Measurements from ENCODE around the gene LGI4. TPM values are rescaled to one million over a fixed set of nuclear protein-coding genes. Genes with fewer than 3 reads are reported as not detected.
A peak's percentile ranks its signal among the peaks of the same experiment; 100 is the strongest.
"Not testable (repeated sequence)": the region's sequence is repeated elsewhere in the genome, so short reads cannot be mapped to it uniquely, and the experiment has no call there.

The LGI4 gene
- total and polyA plus RNA-seq, 7 donors, result 4.2 to 47.1 (median 31.6) TPM

GRCh38 chr19:35135389-35135909, 590 bp upstream of the LGI4 start:
- peaks cover 0 to 32% (median 21%) of the 10 kb centered on the region in 4 donors for H3K4me1 ChIP-seq

GRCh38 chr19:35133826-35134225, 1.0 kb downstream of the LGI4 start:
- H3K27me3 ChIP-seq, result peaks cover 4 to 22% (median 6%) of the 10 kb centered on the region in 3 donors
- intact Hi-C loops (cut with DNase I), result loop anchor here (2.0 kb wide), 1 partner anchor 19 kb away; the partner anchor contains the start of gene FXYD3
- 79 to 85% methylated on average over 11 of the region's 11 CpGs for WGBS, 2 donors
- H3K4me3 ChIP-seq, result peak overlapping the region; percentile 17 to 39 (median 36)
- H3K9me3 ChIP-seq, result no peaks in the 10 kb centered on the region
- TF ChIP-seq EP300 (IDR thresholded peaks at IDR 0.05), result no peak
- TF ChIP-seq POLR2A (IDR thresholded peaks at IDR 0.05), result no peak
- no peak for TF ChIP-seq CTCF (IDR thresholded peaks at IDR 0.05)
- TF ChIP-seq POLR2AphosphoS5 (IDR thresholded peaks at IDR 0.05), result no peak
- no peak for DNase-seq
- peaks cover 0 to 26% (median 12%) of the 10 kb centered on the region in 4 donors for H3K4me1 ChIP-seq
- H3K36me3 ChIP-seq, result no peaks in the 10 kb centered on the region
- peak overlapping the region; percentile 71 to 84 (median 79) for H3K27ac ChIP-seq

More at GRCh38 chr19:35135389-35135909, 590 bp upstream of the LGI4 start:
- no peaks in the 10 kb centered on the region for H3K9me3 ChIP-seq
- no peaks in the 10 kb centered on the region for H3K36me3 ChIP-seq
- H3K27ac ChIP-seq, result peak overlapping the region; percentile 71 to 84 (median 79)
- intact Hi-C loops (cut with DNase I), result loop anchor here (2.0 kb wide), 1 partner anchor 21 kb away; the partner anchor contains the start of gene FXYD3
- DNase-seq, result peak; percentile 90
- peaks cover 12 to 38% (median 13%) of the 10 kb centered on the region in 3 donors for H3K27me3 ChIP-seq
- WGBS, 2 donors, result 1 to 2% methylated on average over 7 of the region's 7 CpGs
- H3K4me3 ChIP-seq, result peak overlapping the region; percentile 17 to 39 (median 36)
- TF ChIP-seq POLR2AphosphoS5 (IDR thresholded peaks at IDR 0.05) (peak in 2 of 4 donors; percentile 4 to 25), EP300 (IDR thresholded peaks at IDR 0.05) (peak in 1 of 4 donors; percentile 38), POLR2A (IDR thresholded peaks at IDR 0.05) (no peak), CTCF (IDR thresholded peaks at IDR 0.05) (peak; percentile 80 to 95 (median 87))

- peaks cover 0 to 15% (median 7%) of the 10 kb centered on the region in 4 donors for H3K4me1 ChIP-seq
- TF ChIP-seq EP300 (IDR thresholded peaks at IDR 0.05) (no peak), POLR2AphosphoS5 (IDR thresholded peaks at IDR 0.05) (no peak), POLR2A (IDR thresholded peaks at IDR 0.05) (no peak), CTCF (IDR thresholded peaks at IDR 0.05) (no peak)
- intact Hi-C loops (cut with DNase I), result no loop called here
- no peak for DNase-seq
- H3K27ac ChIP-seq, result peak overlapping the region in 1 of 4 donors; percentile 17
- peaks cover 0 to 6% (median 0%) of the 10 kb centered on the region in 3 donors for H3K27me3 ChIP-seq
- peak overlapping the region in 1 of 4 donors; percentile 39 for H3K4me3 ChIP-seq
- H3K9me3 ChIP-seq, result no peaks in the 10 kb centered on the region
- H3K36me3 ChIP-seq, result no peaks in the 10 kb centered on the region
Observed at GRCh38 chr19:35132254-35132653, 2.6 kb downstream of the LGI4 start.

GRCh38 chr19:35130761-35131720, 3.8 kb downstream of the LGI4 start:
- H3K36me3 ChIP-seq, result no peaks in the 10 kb centered on the region
- peak overlapping the region in 1 of 4 donors; percentile 56 for H3K27ac ChIP-seq
- DNase-seq, result no peak
- H3K4me1 ChIP-seq, result peaks cover 0 to 14% (median 6%) of the 10 kb centered on the region in 4 donors
- H3K27me3 ChIP-seq, result peaks cover 0 to 1% (median 0%) of the 10 kb centered on the region in 3 donors
- intact Hi-C loops (cut with DNase I), result no loop called here
- WGBS, 2 donors, result 53 to 75% methylated on average over 31 of the region's 31 CpGs
- H3K9me3 ChIP-seq, result no peaks in the 10 kb centered on the region
- peak in 1 of 4 donors; percentile 14 for TF ChIP-seq POLR2AphosphoS5 (IDR thresholded peaks at IDR 0.05)
- TF ChIP-seq CTCF (IDR thresholded peaks at IDR 0.05), result no peak
- TF ChIP-seq POLR2A (IDR thresholded peaks at IDR 0.05), result no peak
- TF ChIP-seq EP300 (IDR thresholded peaks at IDR 0.05), result no peak
- H3K4me3 ChIP-seq, result peak overlapping the region in 1 of 4 donors; percentile 21

- not testable (repeated sequence) for DNase-seq, H3K27me3 ChIP-seq, H3K36me3 ChIP-seq, H3K4me3 ChIP-seq, H3K9me3 ChIP-seq, H3K4me1 ChIP-seq
- intact Hi-C loops (cut with DNase I), result loop anchor here (10.0 kb wide), 1 partner anchor 155 kb away; no protein-coding TSS in a partner anchor
- H3K27ac ChIP-seq, result peak overlapping the region in 1 of 4 donors; percentile 39
- WGBS, 2 donors, result 14 to 48% methylated on average over 14 of the region's 14 CpGs
Observed at GRCh38 chr19:35129724-35130274, 5.1 kb downstream of the LGI4 start.

Data from sigmoid colon (tissue), 7 donors.